GM12878 (cell line): ENCODE results near the gene LRRC8B.

Source experiments
- FOS ChIP-seq: IDR thresholded peaks from 3 replicates; pipeline ENCODE4 v1.6.1; 2011; ENCODE audit warnings: borderline replicate concordance; ENCODE audit not compliant: insufficient read length; ENCODE audit errors: extremely low read depth
- GABPA ChIP-seq: IDR thresholded peaks from 2 replicates; pipeline ENCODE4 v1.6.1; 2014; ENCODE audit warnings: antibody characterized with exemption, low read depth, mild to moderate bottlenecking, inconsistent platforms
- REST ChIP-seq: IDR thresholded peaks from 2 replicates; pipeline ENCODE4 v1.6.1; 2012; ENCODE audit warnings: mild to moderate bottlenecking, low read depth, low read length

- TF ChIP-seq REST (no peak), FOS (no peak), GABPA (no peak)
These were observed 20.8 kb downstream of the LRRC8B start for GRCh38 chr1:89545264-89546038.
